ENCODE data around the gene ZNF22.
"Not testable (repeated sequence)": the region's sequence is repeated elsewhere in the genome, so short reads cannot be mapped to it uniquely, and the experiment has no call there.

Gene ZNF22

GRCh38 chr10:45008524-45009161 is 7.9 kb downstream of the ZNF22 start:
- peak; percentile 48 for DNase-seq

GRCh38 chr10:45014557-45014956 is 13.8 kb downstream of the ZNF22 start:
- not testable (repeated sequence) for DNase-seq

- DNase-seq = no peak
Observed at GRCh38 chr10:45015590-45015989, 14.9 kb downstream of the ZNF22 start.

- no peak for DNase-seq
Observed at GRCh38 chr10:45023426-45023825, 22.7 kb downstream of the ZNF22 start.

GRCh38 chr10:45034301-45034700 is 33.6 kb downstream of the ZNF22 start:
- no peak for DNase-seq

GRCh38 chr10:45035673-45036072 is 35.0 kb downstream of the ZNF22 start:
- DNase-seq = no peak

GRCh38 chr10:45040921-45041542 is 40.3 kb downstream of the ZNF22 start:
- DNase-seq = no peak

- DNase-seq = no peak
Observed at GRCh38 chr10:45044290-45044689, 43.6 kb downstream of the ZNF22 start.

GRCh38 chr10:45050551-45051235 is 50.0 kb downstream of the ZNF22 start:
- DNase-seq = no peak

- no peak for DNase-seq
Observed at GRCh38 chr10:45052700-45053099, 52.0 kb downstream of the ZNF22 start.

GRCh38 chr10:45053569-45054100 is 52.9 kb downstream of the ZNF22 start:
- DNase-seq = no peak
